GM12878 (cell line): ENCODE data around the gene NGFR. TPM values are rescaled to one million over a fixed set of nuclear protein-coding genes. Genes with fewer than 3 reads are reported as not detected.

Source experiments
- ATAC-seq: fragments of 200-7000 bp; cut with Tn5 transposase; 3 replicates; pipeline ENCODE4 v1.9.1; 2020; ENCODE audit warnings: mild to moderate bottlenecking, moderate library complexity
- BruUV-seq: library from RNA; stranded (reverse); fragments of 400-500 nt; replicated peaks from 2 replicates; lab custom pipeline; 2021; lab: Mats Ljungman, UMichigan
- CTCF ChIA-PET: fragments of 300-600 bp; sonication (Branson Sonifier 250); formaldehyde crosslinking; extraction: SDS; loops from one replicate; lab custom pipeline; 2021; ENCODE audit warnings: inconsistent platforms; lab: Yijun Ruan, JAX
- POLR2A ChIA-PET: fragments of 350-600 bp; formaldehyde crosslinking; extraction: SDS; loops from one replicate; lab custom pipeline; 2021; ENCODE audit warnings: inconsistent platforms; lab: Charles Lee
- RAD21 ChIA-PET: fragments of 300-600 bp; sonication (Branson Sonifier 250); formaldehyde crosslinking; loops from one replicate; lab custom pipeline; 2023; ENCODE audit warnings: antibody characterized with exemption; ENCODE audit not compliant: unreplicated experiment; lab: Charles Lee
- SMC1A ChIA-PET: fragments of 300-600 bp; sonication (Branson Sonifier 250); formaldehyde crosslinking; loops from one replicate; lab custom pipeline; 2023; ENCODE audit not compliant: unreplicated experiment, uncharacterized antibody; lab: Charles Lee
- DNase-seq: peaks from one replicate; pipeline ENCODE4 v3.0.0-alpha.2; 2011; ENCODE audit warnings: low read depth, low spot score
- FAIRE-seq: peaks from 3 replicates; lab custom pipeline; 2011; peaks lifted over from hg19 to GRCh38; lab: Jason Lieb, UNC
- H2AFZ ChIP-seq: 2 replicates; pipeline ENCODE4 v1.6.0; 2011; ENCODE audit warnings: low read depth, low read length, control low read depth; ENCODE audit not compliant: control insufficient read depth
- H3K27ac ChIP-seq: 2 replicates; pipeline ENCODE4 v1.5.1; 2011; ENCODE audit warnings: control low read depth; ENCODE audit not compliant: control insufficient read depth, insufficient read depth
- H3K27me3 ChIP-seq, 2 experiments: replicated peaks in 1 of 2; 2 replicates each; pipeline versions ENCODE4 v1.6.0 to v1.6.1; 2011; ENCODE audit warnings: low read length in 1 of 2; ENCODE audit not compliant: control insufficient read depth in 2 of 2, insufficient read depth in 2 of 2
- H3K36me3 ChIP-seq, 2 experiments: 2 replicates each; pipeline ENCODE4 v1.5.1; 2011; ENCODE audit warnings: low read length in 1 of 2; ENCODE audit not compliant: control insufficient read depth in 2 of 2, insufficient read depth in 2 of 2
- H3K4me1 ChIP-seq: 2 replicates; pipeline ENCODE4 v1.6.1; 2011; ENCODE audit warnings: mild to moderate bottlenecking, low read length, moderate library complexity, mixed read lengths; ENCODE audit not compliant: control insufficient read depth, insufficient read depth
- H3K4me2 ChIP-seq: 2 replicates; pipeline ENCODE4 v1.6.0; 2011; ENCODE audit warnings: control low read depth; ENCODE audit not compliant: control insufficient read depth, insufficient read depth
- H3K4me3 ChIP-seq: fragments of 200-600 bp; sonication (generic); 2 replicates; pipeline ENCODE4 v1.5.1; 2016
- H3K79me2 ChIP-seq: 2 replicates; pipeline ENCODE4 v1.6.0; 2011; ENCODE audit warnings: low read length; ENCODE audit not compliant: control insufficient read depth, insufficient read depth
- H3K9ac ChIP-seq: 2 replicates; pipeline ENCODE4 v1.8.0; 2011; ENCODE audit warnings: low read length, control low read depth, mixed read lengths; ENCODE audit not compliant: control insufficient read depth, insufficient read depth
- H3K9me3 ChIP-seq: replicated peaks from 3 replicates; pipeline ENCODE4 v1.5.1; 2011; ENCODE audit warnings: mild to moderate bottlenecking, low read length; ENCODE audit not compliant: control insufficient read depth, insufficient read depth
- H4K20me1 ChIP-seq: 2 replicates; pipeline ENCODE4 v1.6.0; 2011; ENCODE audit not compliant: control insufficient read depth, insufficient read depth
- MEF2B ChIP-seq: fragments of 450-650 bp; IDR thresholded peaks from 2 replicates; pipeline ENCODE4 v1.6.1; 2018; ENCODE audit warnings: mild to moderate bottlenecking, moderate library complexity; ENCODE audit not compliant: partially characterized antibody, poor library complexity, severe bottlenecking
- MYC ChIP-seq: IDR thresholded peaks from 2 replicates; pipeline ENCODE4 v1.6.1; 2011; ENCODE audit warnings: mild to moderate bottlenecking, low read length, moderate library complexity, inconsistent platforms; ENCODE audit not compliant: insufficient read depth, insufficient replicate concordance, insufficient read length, severe bottlenecking
- NFIC ChIP-seq: IDR thresholded peaks from 2 replicates; pipeline ENCODE4 v1.6.1; 2012; ENCODE audit warnings: low read depth, mild to moderate bottlenecking, inconsistent platforms, low read length, moderate library complexity
- NRF1 ChIP-seq: conservative IDR thresholded peaks from 2 replicates; pipeline ENCODE4 v1.6.1; 2011; ENCODE audit warnings: mild to moderate bottlenecking, low read depth, low read length, improper control_type of control experiment
- ZNF384 ChIP-seq: IDR thresholded peaks from 2 replicates; pipeline ENCODE4 v1.6.1; 2012; ENCODE audit warnings: low read depth, mild to moderate bottlenecking, low read length, improper control_type of control experiment, borderline replicate concordance
- WGBS: methylation state at CpG from one replicate; pipeline ENCODE4 v1.1.6; 2016; ENCODE audit warnings: low lambda C conversion rate; ENCODE audit not compliant: insufficient replicate concordance, insufficient coverage; ENCODE audit errors: missing lambda C conversion rate; 5-methylcytosine and 5-hydroxymethylcytosine counted together
- in situ Hi-C: fragments of 300-500 bp; cut with MboI; formaldehyde crosslinking; loops from 9 replicates; pipeline ENCODE4 v1.14.3; 2018; ENCODE audit warnings: mixed read lengths
- intact Hi-C: fragments of 100-400 bp; cut with micrococcal nuclease; formaldehyde crosslinking; loops from one replicate; pipeline ENCODE4 v1.14.2; 2022; ENCODE audit not compliant: unreplicated experiment
- polyA plus RNA-seq, 11 experiments: library from polyadenylated mRNA; depleted of rRNA in 4 of 11; unstranded in 6 of 11; stranded (reverse) in 5 of 11; fragments of >200 nt; fragmentation: Nextera tagmentation in 4 of 11; fragmentation: Illumina TruSeq in 1 of 11; extraction: Ambion mirVana in 4 of 11; extraction: Trizol in 1 of 11; gene quantifications; 1 replicate in 1 of 11; 2 replicates in 10 of 11; pipeline versions ENCODE4 v1.2.1 to v1.2.3, GENCODE V29; 2011 to 2016; ENCODE audit warnings: inconsistent platforms in 2 of 11, missing spikeins in 2 of 11, low read depth in 1 of 11
- total RNA-seq, 4 experiments: library from RNA; depleted of rRNA in 3 of 4; stranded (reverse); fragments of >200 nt in 3 of 4; fragmentation: Illumina TruSeq in 1 of 4; extraction: Trizol in 1 of 4; gene quantifications; 2 replicates each; pipeline versions ENCODE4 v1.2.1 to v1.2.3, GENCODE V29; 2013 to 2021
- TF ChIP-seq, protein P1 (sequence below): fragments of 450-650 bp; IDR thresholded peaks from 2 replicates; pipeline ENCODE4 v1.6.1; 2017; ENCODE audit warnings: mild to moderate bottlenecking, low read depth, inconsistent platforms; ENCODE audit not compliant: poor library complexity, severe bottlenecking

Gene NGFR
- total and polyA plus RNA-seq, 10 of the 15 experiments (the other 5 are each of a cell fraction or from before 2014, with no cell fraction given), result 0.05 to 0.28 (median 0.08) TPM; not detected in 1

DNA sequence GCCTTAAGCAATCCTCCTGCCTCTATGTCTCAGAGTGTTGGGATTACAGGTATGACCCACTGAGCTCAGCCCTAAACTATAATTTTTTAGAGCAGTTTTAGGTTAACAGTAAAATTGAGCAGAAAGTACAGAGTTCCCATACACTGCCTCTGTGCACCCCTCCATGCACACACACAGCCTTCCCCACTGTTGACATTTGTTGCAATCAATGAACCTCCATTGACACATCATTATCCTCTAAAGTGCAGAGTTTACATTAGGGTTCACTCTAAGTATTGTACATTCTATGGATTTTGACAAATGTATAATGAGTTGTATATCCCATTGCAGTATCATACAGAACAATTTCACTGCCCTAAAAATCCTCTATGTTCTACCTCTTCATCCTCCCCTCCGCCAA, 35.0 kb downstream of the NGFR start (continued):
- TF ChIP-seq, protein P1, sequence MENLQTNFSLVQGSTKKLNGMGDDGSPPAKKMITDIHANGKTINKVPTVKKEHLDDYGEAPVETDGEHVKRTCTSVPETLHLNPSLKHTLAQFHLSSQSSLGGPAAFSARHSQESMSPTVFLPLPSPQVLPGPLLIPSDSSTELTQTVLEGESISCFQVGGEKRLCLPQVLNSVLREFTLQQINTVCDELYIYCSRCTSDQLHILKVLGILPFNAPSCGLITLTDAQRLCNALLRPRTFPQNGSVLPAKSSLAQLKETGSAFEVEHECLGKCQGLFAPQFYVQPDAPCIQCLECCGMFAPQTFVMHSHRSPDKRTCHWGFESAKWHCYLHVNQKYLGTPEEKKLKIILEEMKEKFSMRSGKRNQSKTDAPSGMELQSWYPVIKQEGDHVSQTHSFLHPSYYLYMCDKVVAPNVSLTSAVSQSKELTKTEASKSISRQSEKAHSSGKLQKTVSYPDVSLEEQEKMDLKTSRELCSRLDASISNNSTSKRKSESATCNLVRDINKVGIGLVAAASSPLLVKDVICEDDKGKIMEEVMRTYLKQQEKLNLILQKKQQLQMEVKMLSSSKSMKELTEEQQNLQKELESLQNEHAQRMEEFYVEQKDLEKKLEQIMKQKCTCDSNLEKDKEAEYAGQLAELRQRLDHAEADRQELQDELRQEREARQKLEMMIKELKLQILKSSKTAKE, result no peak
- TF ChIP-seq MYC, result no peak
- TF ChIP-seq, all 136 proteins: peak for 0

DNA sequence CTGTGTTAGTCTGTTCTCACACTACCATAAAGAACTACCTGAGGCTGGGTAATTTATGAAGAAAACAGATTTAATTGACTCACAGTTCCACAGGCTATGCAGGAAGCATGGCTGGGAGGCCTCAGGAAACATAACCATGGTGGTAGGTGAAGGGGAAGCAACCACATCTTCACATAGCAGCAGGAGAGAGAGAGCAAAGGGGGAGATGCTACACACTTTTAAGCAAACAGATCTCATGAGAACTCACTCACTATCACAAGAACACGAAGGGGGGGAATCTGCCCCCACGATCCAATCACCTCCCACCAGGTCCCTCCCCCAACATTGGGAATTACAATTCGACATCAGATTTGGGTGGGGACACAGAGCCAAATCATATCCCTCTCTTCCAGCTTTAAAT, 48.8 kb downstream of the NGFR start:
- Histone ChIP-seq H3K4me2 (no peak overlapping the region), H3K4me1 (no peaks in the 10 kb centered on the region), H3K9me3 (peaks cover 7% of the 10 kb centered on the region; the same call in 1 of the 3 replicates), H3K79me2 (no peaks in the 10 kb centered on the region), H3K9ac (no peak overlapping the region), H3K4me3 (no peak overlapping the region), H2AFZ (no peak overlapping the region), H3K27me3 (0 out of 4 replicates have a peak, but pooled peaks cover 0 to 2% of the 10 kb centered on the region in 2 experiments), H4K20me1 (no peaks in the 10 kb centered on the region), H3K36me3 (no peaks in the 10 kb centered on the region), H3K27ac (no peak overlapping the region)
- RAD21 ChIA-PET, result no interaction called here
- CTCF ChIA-PET, result interaction anchor here (1.0 to 1.1 kb wide), 2 partner anchors 13 to 30 kb away, joined by 3 read pairs; no protein-coding TSS in a partner anchor
- TF ChIP-seq NRF1 (no peak), NFIC (no peak), ZNF384 (no peak), MEF2B (no peak)
- DNase-seq (no peak), FAIRE-seq (no peak), ATAC-seq (no peak)
- BruUV-seq, result no TSS peak
- WGBS, result 0% methylated on average over 3 of the region's 3 CpGs
- in situ Hi-C loops (no loop called here), intact Hi-C loops (no loop called here)
- POLR2A ChIA-PET, result no interaction called here
- SMC1A ChIA-PET, result no interaction called here
